Transverse colon (tissue), 4 donors: Measurements from ENCODE around the gene OSGEPL1.

ENCODE experiments used
- EP300 ChIP-seq: sonication (generic); formaldehyde crosslinking; IDR thresholded peaks from one replicate; pipeline ENCODE4 v1.6.1; 2017; ENCODE audit warnings: antibody characterized with exemption, low read depth
- POLR2A ChIP-seq: fragments of 450-650 bp; IDR thresholded peaks from one replicate; pipeline ENCODE4 v1.6.1; 2016; ENCODE audit warnings: antibody characterized with exemption, mild to moderate bottlenecking, moderate library complexity
- POLR2AphosphoS5 ChIP-seq, 3 donors: sonication (generic); formaldehyde crosslinking; IDR thresholded peaks; one replicate each; pipeline ENCODE4 v1.6.1; 2016; ENCODE audit warnings: antibody characterized with exemption in 3 of 3
- TF ChIP-seq, protein P1 (sequence below), 5 experiments: fragments of 200-600 bp in 3 of 5; fragments of 450-650 bp in 2 of 5; sonication (generic) in 3 of 5; IDR thresholded peaks; 1 replicate in 2 of 5; 2 replicates in 3 of 5; pipeline ENCODE4 v1.5.1; 2016 to 2017; ENCODE audit warnings: antibody characterized with exemption in 5 of 5, inconsistent platforms in 3 of 5, mild to moderate bottlenecking in 2 of 5, moderate library complexity in 1 of 5

DNA sequence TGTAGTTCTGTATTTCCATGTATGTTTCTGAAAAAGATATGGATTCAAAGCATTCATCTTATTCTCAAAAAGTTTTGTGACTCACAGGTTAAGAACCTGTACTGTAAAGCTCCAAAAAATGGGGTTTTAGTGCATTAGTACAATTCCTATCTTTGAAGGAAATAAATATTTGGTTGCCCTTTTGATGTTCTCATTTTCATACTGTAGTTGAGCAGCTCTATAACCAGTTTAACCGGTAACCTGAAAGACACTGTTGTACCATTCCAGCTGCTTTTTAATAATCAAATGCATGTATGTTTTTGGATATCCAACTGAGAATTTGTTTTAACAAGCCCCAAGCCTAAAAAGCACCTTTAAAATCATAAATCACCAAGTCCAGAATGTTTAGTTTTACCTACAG, 9.6 kb upstream of the OSGEPL1 start:
- TF ChIP-seq POLR2AphosphoS5 (IDR thresholded peaks at IDR 0.05): no peak
- no peak for TF ChIP-seq POLR2A
- TF ChIP-seq, protein P1, sequence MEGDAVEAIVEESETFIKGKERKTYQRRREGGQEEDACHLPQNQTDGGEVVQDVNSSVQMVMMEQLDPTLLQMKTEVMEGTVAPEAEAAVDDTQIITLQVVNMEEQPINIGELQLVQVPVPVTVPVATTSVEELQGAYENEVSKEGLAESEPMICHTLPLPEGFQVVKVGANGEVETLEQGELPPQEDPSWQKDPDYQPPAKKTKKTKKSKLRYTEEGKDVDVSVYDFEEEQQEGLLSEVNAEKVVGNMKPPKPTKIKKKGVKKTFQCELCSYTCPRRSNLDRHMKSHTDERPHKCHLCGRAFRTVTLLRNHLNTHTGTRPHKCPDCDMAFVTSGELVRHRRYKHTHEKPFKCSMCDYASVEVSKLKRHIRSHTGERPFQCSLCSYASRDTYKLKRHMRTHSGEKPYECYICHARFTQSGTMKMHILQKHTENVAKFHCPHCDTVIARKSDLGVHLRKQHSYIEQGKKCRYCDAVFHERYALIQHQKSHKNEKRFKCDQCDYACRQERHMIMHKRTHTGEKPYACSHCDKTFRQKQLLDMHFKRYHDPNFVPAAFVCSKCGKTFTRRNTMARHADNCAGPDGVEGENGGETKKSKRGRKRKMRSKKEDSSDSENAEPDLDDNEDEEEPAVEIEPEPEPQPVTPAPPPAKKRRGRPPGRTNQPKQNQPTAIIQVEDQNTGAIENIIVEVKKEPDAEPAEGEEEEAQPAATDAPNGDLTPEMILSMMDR (IDR thresholded peaks at IDR 0.05): no peak
- TF ChIP-seq EP300: no peak
